K562 (cell line): ENCODE data around the gene FAM184B. TPM values are rescaled to one million over a fixed set of nuclear protein-coding genes. Genes with fewer than 3 reads are reported as not detected.

Experiments
- ARHGAP35 ChIP-seq: fragments of 450-650 bp; IDR thresholded peaks from 2 replicates; pipeline ENCODE4 v1.6.1; 2018; ENCODE audit not compliant: partially characterized antibody
- E2F6 ChIP-seq, 2 experiments: IDR thresholded peaks; 2 replicates each; pipeline ENCODE4 v1.6.1; 2011; ENCODE audit warnings: borderline replicate concordance in 1 of 2, control low read depth in 1 of 2, low read depth in 1 of 2, low read length in 1 of 2, mild to moderate bottlenecking in 1 of 2, mixed read lengths in 1 of 2, moderate library complexity in 1 of 2; ENCODE audit not compliant: insufficient read depth in 1 of 2, insufficient read length in 1 of 2, poor library complexity in 1 of 2, severe bottlenecking in 1 of 2; ENCODE audit errors: extremely low read depth in 1 of 2
- ELF2 ChIP-seq: fragments of 250-450 bp; sonication (Bioruptor Pico); IDR thresholded peaks from 2 replicates; pipeline ENCODE4 v1.5.0; 2021; ENCODE audit warnings: mild to moderate bottlenecking
- EP400 ChIP-seq: fragments of 450-650 bp; IDR thresholded peaks from 2 replicates; pipeline ENCODE4 v1.6.1; 2017; ENCODE audit warnings: antibody characterized with exemption, mild to moderate bottlenecking, moderate library complexity
- ETS1 ChIP-seq: conservative IDR thresholded peaks from 2 replicates; pipeline ENCODE4 v1.6.1; 2011; ENCODE audit warnings: low read depth, mild to moderate bottlenecking, low read length; ENCODE audit not compliant: control insufficient read depth
- ETV5 ChIP-seq: sonication (generic); formaldehyde crosslinking; IDR thresholded peaks from 2 replicates; pipeline ENCODE4 v1.4.0; 2020; ENCODE audit warnings: low read depth, mild to moderate bottlenecking, missing genetic modification reagents
- KHSRP ChIP-seq: fragments of 450-650 bp; IDR thresholded peaks from 2 replicates; pipeline ENCODE4 v1.6.1; 2017
- MBD2 ChIP-seq: sonication (generic); IDR thresholded peaks from 2 replicates; pipeline ENCODE4 v1.6.1; 2016; ENCODE audit warnings: low read depth, borderline replicate concordance
- MTF1 ChIP-seq: fragments of 250-450 bp; sonication (Bioruptor Pico); IDR thresholded peaks from 2 replicates; pipeline ENCODE4 v1.9.0; 2021; ENCODE audit warnings: moderate library complexity, mild to moderate bottlenecking, inconsistent platforms, borderline replicate concordance
- MXI1 ChIP-seq: IDR thresholded peaks from 2 replicates; pipeline ENCODE4 v1.6.1; 2011; ENCODE audit warnings: low read depth, mild to moderate bottlenecking, improper control_type of control experiment, low read length
- POLR3A ChIP-seq: IDR thresholded peaks from 2 replicates; pipeline ENCODE4 v1.6.1; 2011; ENCODE audit warnings: borderline replicate concordance, mild to moderate bottlenecking, moderate library complexity; ENCODE audit not compliant: insufficient read length, insufficient read depth; ENCODE audit errors: extremely low read depth
- PRPF4 ChIP-seq: fragments of 200-400 bp; formaldehyde crosslinking; IDR thresholded peaks from one replicate; pipeline ENCODE4 v1.6.1; 2017; ENCODE audit warnings: low read length, low read depth, mild to moderate bottlenecking; ENCODE audit not compliant: insufficient read depth, poor library complexity, severe bottlenecking
- SP1 ChIP-seq: sonication (generic); formaldehyde crosslinking; IDR thresholded peaks from 2 replicates; pipeline ENCODE4 v1.8.1; 2022; ENCODE audit warnings: mild to moderate bottlenecking, missing genetic modification reagents
- TAF7 ChIP-seq: fragments of 450-650 bp; IDR thresholded peaks from 2 replicates; pipeline ENCODE4 v1.6.1; 2016; ENCODE audit warnings: missing genetic modification characterization, missing compliant biosample characterization
- TCF7L2 ChIP-seq: fragments of 150-350 bp; IDR thresholded peaks from 2 replicates; pipeline ENCODE4 v1.6.1; 2016; ENCODE audit warnings: low read depth, mild to moderate bottlenecking, low read length, moderate library complexity
- TFAP4 ChIP-seq: sonication (generic); formaldehyde crosslinking; IDR thresholded peaks from 2 replicates; pipeline ENCODE4 v1.8.0; 2022; ENCODE audit warnings: missing genetic modification reagents, mild to moderate bottlenecking, moderate library complexity, borderline replicate concordance
- XRCC5 ChIP-seq: fragments of 200-400 bp; formaldehyde crosslinking; IDR thresholded peaks from 2 replicates; pipeline ENCODE4 v1.6.1; 2017; ENCODE audit warnings: low read depth, mild to moderate bottlenecking, low read length
- ZBTB1 ChIP-seq: sonication (generic); formaldehyde crosslinking; IDR thresholded peaks from 2 replicates; pipeline ENCODE4 v1.8.1; 2023; ENCODE audit warnings: missing genetic modification reagents, low read depth, mild to moderate bottlenecking, borderline replicate concordance
- ZNF146 ChIP-seq: IDR thresholded peaks from one replicate; pipeline ENCODE4 v1.6.1; 2018; ENCODE audit warnings: missing compliant biosample characterization; ENCODE audit not compliant: unreplicated experiment
- ZNF561 ChIP-seq: fragments of 450-650 bp; formaldehyde crosslinking; conservative IDR thresholded peaks from 2 replicates; pipeline ENCODE4 v1.4.0; 2020; ENCODE audit warnings: mild to moderate bottlenecking, moderate library complexity
- ZNF57 ChIP-seq: fragments of 450-650 bp; formaldehyde crosslinking; IDR thresholded peaks from 2 replicates; pipeline ENCODE4 v1.4.0; 2020; ENCODE audit warnings: mild to moderate bottlenecking, moderate library complexity
- ZNF707 ChIP-seq: fragments of 250-450 bp; sonication (Bioruptor Pico); conservative IDR thresholded peaks from 2 replicates; pipeline ENCODE4 v1.8.0; 2022; ENCODE audit warnings: inconsistent platforms, mild to moderate bottlenecking, moderate library complexity
- polyA plus RNA-seq, 8 experiments: library from polyadenylated mRNA; depleted of rRNA in 4 of 8; stranded (reverse) in 5 of 8; unstranded in 3 of 8; fragments of >200 nt; fragmentation: Nextera tagmentation in 2 of 8; fragmentation: Illumina TruSeq in 1 of 8; extraction: Ambion mirVana in 2 of 8; extraction: Trizol in 1 of 8; gene quantifications; 2 replicates each; pipeline versions ENCODE4 v1.2.1 to v1.2.3, GENCODE V29; 2011 to 2014; ENCODE audit warnings: inconsistent platforms in 1 of 8, missing spikeins in 1 of 8
- total RNA-seq, 7 experiments: library from RNA; depleted of rRNA in 6 of 7; stranded (reverse); fragments of >200 nt in 6 of 7; fragmentation: Illumina TruSeq in 2 of 7; extraction: Trizol in 2 of 7; gene quantifications; 2 replicates each; pipeline versions ENCODE4 v1.2.1 to v1.2.3, GENCODE V29; 2011 to 2021; ENCODE audit warnings: low replicate concordance in 1 of 7
- TF ChIP-seq, protein P1 (sequence below): sonication (generic); formaldehyde crosslinking; IDR thresholded peaks from 2 replicates; pipeline ENCODE4 v1.8.0; 2022; ENCODE audit warnings: mild to moderate bottlenecking, missing genetic modification reagents

The FAM184B gene
- total and polyA plus RNA-seq, 9 of the 15 experiments (the other 6 are each of a cell fraction or from before 2014, with no cell fraction given), result not detected

DNA sequence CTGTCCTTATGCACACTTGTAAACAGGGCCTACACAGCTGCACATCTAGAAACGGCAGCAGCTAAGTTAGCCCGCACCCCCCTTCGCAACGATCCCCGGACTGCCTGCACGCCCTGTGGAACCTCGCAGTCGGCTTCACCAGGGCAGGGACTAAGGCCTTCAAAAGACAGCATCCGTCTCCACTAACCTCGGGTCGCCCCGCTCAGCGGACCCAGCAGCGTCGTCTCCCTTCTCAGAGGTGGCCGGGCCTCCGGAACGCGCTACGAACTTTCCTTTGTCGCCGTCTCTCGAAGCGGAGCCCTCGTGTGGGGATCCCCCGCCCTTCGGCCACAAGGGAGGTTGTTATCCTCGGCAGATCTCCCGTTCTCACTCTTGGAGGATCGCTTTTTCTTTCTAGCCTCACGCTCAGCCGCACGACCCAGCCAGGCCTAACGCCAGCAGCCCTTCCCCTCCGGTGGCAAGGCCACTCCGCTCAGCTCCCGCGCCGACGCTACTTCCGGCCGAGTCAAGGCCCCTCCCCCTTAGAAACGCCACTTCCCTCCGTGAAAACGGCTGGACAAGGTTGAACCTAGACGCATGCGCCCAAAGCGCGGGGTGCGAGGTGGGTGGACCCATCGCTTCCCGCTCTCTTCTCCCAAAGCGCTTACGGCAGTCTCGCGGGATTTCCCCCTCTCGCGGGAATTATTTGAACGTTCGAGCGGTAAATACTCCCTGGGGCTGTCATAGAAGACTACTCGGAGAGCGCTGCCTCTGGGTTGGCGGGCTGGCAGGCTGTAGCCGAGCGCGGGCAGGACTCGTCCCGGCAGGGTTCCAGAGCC is 29.0 kb upstream of the FAM184B start, which contains the start of the genes DCAF16 and NCAPG (continued):
- TF ChIP-seq E2F6 (IDR thresholded peaks at IDR 0.05; ENCODE audit: borderline replicate concordance in 1 of 2, extremely low read depth in 1 of 2, insufficient read depth in 1 of 2, insufficient read length in 1 of 2, low read depth in 1 of 2, low read length in 1 of 2, poor library complexity in 1 of 2, severe bottlenecking in 1 of 2) (peak; percentile 95), MBD2 (peak; percentile 71; the same call in 1 of the 2 replicates), MTF1 (CRISPR knock-in tag) (no peak), TFAP4 (CRISPR knock-in tag) (peak; percentile 84), ZNF146 (peak; percentile 9), ZNF57 (CRISPR knock-in tag) (no peak), ZNF707 (CRISPR knock-in tag) (no peak), ZBTB1 (CRISPR knock-in tag) (peak; percentile 88), KHSRP (no peak), XRCC5 (0 out of 2 replicates have a peak, but pooled peaks have one; percentile 11), MXI1 (peak; percentile 61; the same call in 1 of the 2 replicates), ETS1 (peak; percentile 63), SP1 (CRISPR knock-in tag) (peak; percentile 87), POLR3A (no peak), PRPF4 (peak; percentile 45), TCF7L2 (0 out of 2 replicates have a peak, but pooled peaks have one; percentile 47), ARHGAP35 (peak; percentile 98), ZNF561 (CRISPR knock-in tag) (no peak), ETV5 (peak; percentile 87), EP400 (peak; percentile 93), ELF2 (CRISPR knock-in tag) (no peak), TAF7 (peak; percentile 60)
- TF ChIP-seq, protein P1, sequence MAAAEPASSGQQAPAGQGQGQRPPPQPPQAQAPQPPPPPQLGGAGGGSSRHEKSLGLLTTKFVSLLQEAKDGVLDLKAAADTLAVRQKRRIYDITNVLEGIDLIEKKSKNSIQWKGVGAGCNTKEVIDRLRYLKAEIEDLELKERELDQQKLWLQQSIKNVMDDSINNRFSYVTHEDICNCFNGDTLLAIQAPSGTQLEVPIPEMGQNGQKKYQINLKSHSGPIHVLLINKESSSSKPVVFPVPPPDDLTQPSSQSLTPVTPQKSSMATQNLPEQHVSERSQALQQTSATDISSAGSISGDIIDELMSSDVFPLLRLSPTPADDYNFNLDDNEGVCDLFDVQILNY (CRISPR knock-in tag), result peak; percentile 88; the same call in 1 of the 2 replicates
